NCI-H2107 treated with DMSO at 0.1 percent for 48 hours (cell line): Measurements from ENCODE around the gene DBH.

Source experiments
- DNase-seq: peaks from one replicate; lab custom pipeline; 2025; ENCODE audit not compliant: unreplicated experiment; lab: John Stamatoyannopoulos, UW

DBH gene

DNA sequence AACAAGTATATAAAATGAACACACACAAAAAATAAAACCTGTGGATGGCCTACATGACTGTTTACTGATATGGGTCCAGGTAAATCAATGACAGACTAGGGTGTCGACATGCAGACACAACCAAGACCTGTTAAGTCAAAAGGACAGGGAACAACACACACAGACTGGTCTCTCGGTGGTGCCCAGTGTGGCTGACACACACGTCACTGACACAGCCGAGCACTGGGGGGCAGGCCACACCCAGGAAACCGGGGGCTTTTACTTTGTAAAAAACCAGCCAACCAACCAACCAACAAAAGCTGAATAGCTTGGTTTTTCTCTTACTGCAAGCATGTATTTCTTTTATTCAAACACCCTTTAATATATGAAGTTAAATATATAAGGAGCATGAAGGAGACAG is 31.9 kb upstream of the DBH start:
- DNase-seq: no peak

DNA sequence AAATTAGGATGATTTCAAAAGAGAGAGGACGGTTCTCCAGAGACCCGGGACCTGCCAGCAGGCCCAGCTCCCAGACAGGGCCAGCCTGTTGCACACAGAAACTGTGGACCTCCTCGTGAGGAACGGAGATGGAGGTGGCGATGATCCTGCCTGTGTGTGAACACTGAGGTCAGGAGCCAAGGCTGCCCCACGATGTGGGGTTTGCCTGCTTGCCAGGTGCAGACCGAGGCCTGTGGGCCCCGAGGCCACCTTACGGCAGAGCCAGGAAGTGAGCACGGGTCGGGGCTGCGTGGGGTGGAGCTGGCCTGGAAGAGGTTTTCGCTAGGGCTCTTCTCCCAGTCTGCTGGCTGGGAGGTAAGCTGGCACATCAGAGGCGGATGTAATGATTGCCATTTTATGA is 31.3 kb upstream of the DBH start:
- peak; percentile 57 for DNase-seq

DNA sequence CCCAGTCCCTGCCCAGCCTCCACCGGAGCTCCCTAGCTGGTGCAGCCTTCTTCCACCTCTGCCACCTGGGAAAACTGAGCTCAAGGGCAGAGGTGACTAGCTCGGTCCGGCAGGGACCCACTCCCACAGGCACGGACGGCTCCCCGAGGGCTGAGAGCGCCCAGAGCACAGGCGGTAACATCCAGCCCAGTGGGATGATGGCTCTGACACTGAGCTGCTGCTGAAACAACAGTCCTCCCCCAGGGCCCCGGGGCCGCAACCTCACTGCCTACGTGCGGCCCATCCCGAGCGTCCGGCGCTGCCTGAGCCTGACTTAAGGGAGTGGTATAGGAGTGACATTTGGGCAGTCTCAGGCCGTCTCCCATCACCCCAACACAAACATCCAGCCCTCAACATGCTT is 30.7 kb upstream of the DBH start:
- DNase-seq: no peak

DNA sequence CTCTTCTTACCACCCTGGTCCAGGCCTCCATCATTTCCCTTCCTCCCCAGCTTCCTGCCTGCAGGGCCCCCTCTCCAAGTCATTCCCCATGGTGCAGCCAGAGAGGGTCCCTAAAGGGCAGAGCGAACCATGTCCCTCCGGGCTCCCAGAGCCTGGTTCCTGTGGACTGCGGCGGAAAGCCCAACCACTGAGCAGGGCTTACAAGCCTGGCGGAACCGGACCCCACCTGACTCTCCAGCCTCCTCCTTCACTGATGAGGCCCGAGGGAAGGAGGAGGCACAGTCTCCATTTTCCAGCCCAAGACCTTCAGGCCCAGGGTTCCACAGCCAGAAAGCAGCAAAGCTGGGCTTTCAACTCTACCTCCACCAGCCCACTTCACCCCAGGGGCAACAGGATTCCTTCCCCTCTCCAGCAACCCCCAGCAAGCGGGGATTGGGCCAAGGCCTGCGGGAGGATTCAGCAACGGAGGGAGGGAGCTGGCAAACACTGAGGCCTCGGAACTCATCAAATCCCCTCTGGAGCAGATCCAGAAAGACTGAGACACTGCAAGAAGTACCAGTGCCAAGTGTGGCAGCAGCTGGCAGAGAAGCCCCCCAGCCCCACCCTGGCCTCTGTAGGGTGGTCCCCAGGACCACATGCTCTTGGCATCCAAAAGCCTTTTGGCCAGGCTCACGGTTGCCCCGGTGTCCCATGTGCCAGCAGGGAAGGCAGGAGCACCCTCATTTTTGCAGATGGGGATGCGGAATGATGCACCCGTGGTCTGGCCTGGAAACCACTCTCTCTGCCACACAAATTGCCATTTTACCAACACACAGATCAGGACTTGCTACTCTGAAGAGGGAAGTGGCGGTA is 30.1 kb upstream of the DBH start:
- DNase-seq: no peak

DNA sequence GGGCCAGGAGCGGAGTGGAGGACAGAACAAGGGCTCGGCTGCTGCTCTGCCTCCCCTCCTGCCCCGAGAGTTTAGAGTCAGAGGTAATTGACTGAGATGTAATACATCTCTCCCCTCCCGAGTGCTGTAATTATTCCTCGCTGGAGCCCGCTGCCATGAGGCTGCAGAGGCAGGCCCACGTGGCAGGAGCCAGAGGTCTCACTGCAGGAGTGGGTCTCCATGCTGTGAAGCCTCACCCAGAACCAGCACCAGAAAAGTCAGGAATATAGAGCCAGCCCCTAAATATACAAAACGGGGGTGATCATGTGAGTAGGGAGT is 29.5 kb upstream of the DBH start:
- DNase-seq: peak; percentile 45

DNA sequence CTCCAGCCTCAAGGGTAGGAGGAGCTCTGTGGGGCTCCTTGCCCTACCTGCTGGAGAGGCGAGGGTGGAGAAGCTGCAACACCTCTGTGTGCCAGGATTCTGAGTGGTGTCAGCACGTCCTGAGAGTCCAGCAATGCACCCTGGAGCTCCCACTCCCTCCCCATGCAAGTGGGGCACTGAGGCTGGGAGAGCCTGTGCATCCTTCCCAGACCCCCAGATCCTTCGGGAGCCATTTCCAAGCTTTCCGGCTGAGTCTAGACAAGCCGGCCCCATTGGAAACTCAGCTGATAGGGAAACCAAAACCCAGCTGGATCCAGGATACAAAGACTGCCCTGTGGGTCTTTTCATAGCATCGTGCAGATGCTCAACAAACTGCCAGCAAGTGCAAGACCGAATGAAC is 28.8 kb upstream of the DBH start:
- DNase-seq: no peak

DNA sequence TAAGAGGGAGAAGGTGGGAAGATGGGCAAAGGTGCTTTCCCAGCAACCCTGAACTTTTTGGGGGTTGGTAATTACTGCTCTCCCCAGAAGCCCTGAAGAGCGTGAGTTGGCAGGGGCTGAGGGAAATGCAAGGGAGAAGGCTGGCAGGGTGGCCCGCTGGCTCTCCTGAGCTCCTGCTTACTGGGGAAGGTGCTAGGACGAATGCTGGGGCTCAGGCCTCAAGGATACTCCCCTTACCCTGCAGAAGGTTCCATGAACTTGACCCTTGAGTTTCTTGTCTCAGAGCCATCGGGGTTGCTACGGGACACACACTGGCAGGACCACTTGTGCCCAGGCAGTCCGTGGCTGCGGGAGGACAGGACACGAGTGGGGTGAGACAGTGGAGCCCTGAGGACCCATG is 28.2 kb upstream of the DBH start:
- DNase-seq: no peak

DNA sequence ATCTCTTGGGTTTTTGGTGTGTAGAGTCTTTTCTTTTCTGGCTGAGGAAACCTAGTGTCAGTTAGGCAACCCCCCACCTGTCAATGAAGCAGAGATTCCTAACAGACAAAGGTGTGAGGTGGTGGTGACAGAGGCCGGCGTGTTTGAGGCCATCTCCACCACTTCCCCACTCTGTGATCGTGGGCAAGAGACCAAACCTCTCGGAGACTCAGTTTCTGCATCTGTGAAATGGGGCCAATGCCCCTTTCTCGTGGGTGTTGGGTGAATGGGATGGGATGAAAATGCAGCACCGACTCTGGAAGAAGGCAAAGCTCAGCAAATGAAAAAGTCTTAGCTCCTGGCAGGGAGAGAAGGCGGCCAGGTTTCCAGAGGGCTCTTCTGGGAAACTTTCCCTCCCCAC is 27.8 kb upstream of the DBH start:
- no peak for DNase-seq

DNA sequence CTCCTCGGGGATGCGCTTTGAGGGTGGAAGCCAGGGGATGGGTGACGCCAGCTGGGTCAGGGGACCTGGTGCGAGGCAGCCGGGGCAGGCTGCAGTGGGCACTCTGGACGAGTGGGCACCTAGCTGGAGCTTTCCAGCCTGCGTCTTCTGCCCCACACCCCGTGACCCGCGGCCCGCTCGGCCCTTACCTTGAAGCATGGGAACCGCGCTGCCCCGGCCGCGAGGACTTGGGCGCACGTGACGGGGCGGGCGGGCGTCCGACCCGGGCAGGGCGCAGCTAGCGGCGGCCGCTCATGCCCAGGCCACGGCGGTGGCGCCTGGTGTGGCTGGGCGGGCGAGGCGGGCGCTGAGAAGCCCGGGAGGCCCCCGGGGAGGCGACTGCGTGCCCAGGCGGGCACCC is 27.3 kb upstream of the DBH start:
- no peak for DNase-seq

DNA sequence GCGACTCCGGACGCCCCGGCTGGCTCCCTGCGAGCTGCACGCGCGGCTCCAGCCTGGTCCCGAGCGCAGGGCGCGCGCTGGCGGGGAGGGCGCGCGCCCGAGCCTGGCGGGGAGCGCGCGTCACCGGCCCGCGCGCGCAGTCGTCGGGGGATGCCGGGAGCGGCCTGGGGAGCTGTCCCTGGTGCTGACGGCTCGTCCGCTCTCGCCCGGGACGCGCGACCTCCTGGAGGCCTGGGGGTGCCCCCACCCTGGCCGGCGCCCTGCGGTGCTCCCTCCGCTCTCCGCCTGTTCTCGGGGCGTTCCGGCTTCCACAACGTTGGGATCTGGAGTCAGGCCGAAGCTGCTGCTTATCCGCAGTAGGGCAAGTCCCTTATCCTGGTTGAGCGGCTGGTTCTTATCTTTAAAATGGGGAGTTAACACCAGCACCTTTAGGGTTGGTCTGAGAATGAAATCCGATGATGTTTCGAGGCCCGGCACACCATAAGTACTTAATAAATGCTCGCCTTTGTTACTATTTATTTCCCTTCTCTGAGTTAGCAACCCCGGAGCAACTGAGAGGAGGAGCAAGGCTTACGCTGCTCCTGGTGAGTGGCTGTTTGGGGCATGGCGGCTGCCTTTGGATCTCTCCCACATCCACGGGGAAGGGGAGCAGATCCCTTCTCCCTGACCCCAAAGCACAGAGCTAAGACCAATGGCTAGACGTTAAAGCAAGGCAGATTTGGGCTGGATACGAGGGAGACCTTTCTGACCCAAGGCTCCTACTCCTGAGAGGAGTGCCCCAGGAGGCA is 26.7 kb upstream of the DBH start, which contains the start of gene FAM163B:
TSS of gene FAM163B (minus strand) at position 79 of the 788 bp plus-strand sequence. CDS start 29,166 bp downstream, outside the sequence.
- DNase-seq: peak; percentile 49

DNA sequence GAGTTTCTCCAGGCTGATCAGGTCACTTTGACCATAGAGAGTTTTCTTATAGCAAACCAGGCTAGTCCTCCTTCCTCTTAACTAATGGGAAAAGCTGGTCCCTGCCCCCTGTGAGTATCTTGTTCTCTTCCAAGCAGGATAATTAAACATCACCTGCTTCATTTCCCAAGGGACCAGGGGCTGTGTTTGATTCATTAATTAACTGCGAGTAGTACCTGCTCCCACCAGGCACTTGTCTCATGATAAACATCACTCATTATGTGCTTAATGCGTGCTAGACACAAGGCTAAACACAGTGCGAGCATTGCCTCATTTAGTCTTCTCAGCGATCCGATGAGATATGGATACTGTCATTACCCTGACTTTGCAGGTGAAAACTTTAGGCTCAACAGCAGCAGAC is 25.3 kb upstream of the DBH start:
- DNase-seq: peak; percentile 95

DNA sequence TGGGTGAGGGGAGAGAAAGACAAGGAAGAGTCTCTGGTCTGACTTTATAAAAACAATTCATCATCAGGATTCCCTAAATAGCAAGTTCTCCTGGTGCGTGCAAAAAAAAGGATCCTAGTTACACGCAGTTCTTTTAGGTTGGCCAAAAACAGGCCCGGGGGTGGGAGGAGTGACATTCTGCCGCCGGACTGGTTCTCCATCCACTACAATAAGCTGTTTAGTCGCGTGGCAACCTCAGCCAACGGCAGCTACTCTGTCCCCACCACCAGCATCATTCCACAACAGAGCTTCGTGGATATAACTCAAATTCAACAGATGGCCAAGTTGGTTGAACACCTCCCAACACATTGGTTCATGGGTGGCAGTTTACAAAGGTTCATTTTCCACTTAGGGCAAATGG is 24.1 kb upstream of the DBH start:
- no peak for DNase-seq

DNA sequence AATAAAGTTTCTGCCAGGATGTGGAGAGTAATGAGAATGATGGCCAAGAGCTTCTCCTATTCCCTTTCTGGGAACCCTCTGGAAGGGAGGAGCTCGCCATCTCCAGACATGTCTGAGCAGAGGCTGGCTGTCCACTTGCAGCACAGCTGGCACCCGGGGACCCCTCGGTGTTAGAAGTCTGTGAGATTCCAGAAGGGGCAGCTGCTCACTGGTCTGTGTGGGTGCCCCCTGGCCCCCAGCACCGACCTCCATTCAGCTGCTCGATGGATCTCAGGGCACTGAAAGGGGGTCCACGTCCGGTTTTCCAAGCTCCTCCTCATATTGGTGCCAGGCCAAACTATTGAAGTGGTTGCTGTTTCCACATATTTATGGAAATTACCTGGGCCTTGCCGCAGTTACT is 23.3 kb upstream of the DBH start:
- no peak for DNase-seq

DNA sequence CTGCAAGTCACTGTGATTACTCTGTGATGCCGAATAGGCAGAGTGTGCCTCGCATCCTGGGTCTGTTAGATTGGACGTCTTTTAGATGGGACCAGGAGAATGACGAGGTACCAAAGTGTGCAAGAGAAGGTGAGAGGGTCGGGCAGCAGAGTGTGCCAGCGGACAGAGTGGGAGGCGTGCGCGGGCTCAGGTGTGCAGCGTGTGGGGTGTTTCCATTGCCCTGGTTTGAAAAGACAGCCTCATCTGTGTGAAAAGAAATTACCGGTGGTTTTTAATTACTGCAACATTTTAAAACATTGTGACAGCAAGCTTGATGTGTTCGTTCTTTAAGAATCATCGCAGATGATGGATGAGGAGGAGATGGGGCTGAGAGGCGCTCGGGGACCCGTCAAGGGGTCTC is 22.7 kb upstream of the DBH start:
- DNase-seq: no peak

DNA sequence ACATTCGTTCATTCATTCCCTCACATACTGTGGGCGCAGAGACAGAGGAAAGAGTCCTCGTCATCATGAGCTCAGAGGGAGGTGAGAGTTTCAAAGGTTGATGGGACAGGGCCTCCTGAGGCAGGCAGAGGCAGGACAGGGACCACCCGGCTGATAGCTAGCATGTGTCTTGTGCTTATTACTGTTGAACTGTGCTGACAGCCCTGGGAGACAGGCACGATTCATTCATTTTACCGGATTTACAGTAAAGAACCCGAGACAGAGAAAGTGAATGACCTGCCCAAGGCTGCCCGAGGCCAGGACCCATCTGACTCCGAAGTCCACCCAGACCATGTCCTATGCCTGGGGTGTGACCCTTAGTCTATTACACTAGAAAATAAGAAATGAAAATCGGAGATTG is 22.1 kb upstream of the DBH start:
- DNase-seq: no peak

DNA sequence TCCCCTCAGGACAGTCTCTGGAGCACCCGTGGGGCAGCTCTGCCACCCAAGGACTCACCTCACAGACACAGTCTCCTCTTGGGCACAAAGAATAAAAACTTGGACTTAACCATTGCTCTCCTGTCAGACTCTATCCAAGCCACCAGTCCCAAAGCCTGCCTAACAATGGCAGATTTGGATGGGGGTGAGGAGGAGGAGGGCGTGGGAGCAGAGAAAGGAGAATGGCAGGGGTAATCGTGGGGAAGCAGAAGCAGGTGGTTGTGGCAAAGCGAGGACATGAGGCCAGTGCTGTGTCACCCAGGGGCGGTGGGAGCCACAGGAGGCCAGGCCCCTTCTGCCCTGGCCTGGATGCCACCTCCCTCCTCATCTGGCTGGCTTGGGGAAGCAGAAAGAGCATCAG is 21.5 kb upstream of the DBH start:
- DNase-seq: no peak

DNA sequence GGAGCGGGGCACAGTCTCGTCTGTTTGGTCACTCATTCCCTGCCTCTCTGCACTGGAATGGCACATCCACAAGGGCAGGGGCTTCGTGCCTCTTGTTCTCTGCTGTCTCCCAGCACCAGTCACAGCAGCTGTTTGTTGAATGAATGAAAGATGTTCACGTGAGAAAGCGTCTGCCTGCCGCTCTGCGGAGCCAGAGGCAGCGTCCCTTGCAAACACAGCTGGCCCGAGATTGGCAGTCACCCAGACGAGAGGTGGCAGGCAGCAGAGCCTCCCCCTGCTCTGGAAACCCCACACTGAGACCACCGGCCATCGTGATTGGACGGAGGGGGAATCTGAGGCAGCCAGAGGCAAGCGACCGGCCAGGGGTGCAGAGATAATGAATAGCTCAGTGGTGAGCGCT is 21.0 kb upstream of the DBH start:
- no peak for DNase-seq

DNA sequence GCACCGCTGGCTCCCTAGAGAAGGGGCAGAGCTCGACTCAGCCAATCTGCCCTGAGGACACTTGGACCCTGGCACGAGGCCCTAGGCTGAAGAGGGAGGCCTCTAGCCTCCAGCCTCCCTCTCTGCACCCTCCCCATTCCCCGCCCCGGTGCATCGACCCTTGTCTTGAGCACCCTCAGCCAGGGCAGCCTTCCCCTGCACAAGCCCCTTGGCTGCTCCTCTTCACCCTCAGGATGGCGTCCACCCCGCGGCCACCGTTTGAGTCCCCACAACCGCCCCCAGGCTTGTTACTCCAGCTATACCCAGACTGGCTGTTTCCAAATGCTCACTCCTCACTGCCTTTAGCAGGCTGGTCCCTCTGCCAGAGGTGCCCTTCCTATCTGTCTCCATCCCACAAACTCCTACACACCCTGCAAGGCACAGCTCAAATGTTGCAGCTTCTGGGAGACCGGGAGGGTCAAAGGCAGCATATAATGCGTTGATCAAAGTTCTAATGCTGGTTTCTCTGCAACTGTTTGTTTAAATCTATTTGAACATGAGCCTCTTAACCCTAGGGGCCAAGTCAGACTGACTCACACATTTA is 20.5 kb upstream of the DBH start:
- DNase-seq: no peak

DNA sequence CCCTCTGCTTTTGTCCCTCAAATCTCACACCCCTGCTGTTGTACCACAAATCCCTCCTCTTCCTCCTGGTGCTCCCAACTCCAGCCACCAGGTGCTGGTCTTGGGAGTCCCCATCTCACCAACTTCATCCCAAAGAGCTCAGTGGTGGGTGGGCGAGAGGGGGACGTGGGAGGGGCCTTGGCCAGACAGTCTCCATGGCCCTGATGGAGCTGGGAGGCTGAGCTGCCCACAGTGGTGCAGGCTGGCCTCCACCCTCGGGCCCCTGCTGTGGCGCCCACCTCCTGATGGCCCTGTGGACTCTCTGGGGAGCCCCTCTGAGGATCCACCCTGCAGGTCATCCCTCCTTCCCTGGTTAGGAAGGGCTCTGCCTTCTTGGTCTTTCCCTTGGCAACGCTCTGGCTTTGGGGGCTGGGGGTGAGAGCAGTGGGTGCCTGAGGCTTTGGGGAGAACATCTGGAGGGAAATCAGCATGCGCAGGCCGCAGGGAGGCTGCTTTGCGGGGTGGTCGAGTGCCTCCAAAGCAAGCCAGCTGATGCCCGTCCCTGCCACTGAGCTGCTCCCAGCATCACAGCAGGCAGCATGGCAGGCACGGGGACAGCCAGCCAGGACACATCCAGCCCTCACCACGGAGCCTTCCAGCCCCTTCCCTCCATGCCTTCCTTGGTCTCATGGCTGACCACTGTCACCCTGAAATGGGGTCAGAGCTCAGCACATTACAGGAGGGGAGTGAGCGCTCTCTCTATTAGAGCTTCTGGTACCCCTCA is 19.3 kb upstream of the DBH start:
- DNase-seq: no peak

DNA sequence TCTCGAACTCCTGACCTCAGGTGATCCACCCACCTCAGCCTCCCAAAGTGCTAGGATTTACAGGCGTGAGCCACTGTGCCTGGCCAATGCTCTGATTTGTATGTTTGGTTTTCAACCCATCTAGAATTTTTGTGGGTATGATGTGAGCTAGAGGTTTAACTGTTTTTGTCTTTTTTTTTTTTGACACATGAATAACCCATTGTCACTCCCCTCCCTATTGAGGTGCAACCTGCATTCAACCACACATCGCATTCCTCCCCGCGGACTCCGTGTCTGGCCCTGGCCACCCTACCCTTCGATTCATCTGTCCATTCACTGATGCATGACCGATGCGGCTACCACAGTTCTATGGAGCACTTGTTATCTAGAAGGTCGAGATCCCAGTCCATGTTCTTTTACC is 17.4 kb upstream of the DBH start:
- no peak for DNase-seq

DNA sequence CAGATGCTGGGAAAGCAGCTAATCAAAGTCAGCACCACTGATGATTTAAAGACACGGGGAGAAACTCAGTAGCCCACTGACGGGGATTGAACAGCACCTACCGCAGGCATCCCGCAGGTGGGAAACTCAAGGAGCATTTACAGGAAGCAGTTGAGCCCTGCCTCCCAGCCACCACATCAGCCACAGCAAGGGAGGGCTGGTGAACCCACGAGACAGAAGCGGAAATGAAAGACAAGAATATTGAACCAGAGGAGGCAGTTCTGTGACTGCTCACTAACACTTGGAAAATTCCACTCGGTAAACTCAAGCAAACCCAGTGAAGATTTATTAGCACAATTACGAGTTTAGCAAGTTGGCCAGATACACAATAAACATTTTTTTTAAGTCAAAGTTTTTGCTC is 16.4 kb upstream of the DBH start:
- peak; percentile 78 for DNase-seq
